Measurements from ENCODE around the gene IDH3A. TPM values are rescaled to one million over a fixed set of nuclear protein-coding genes. Genes with fewer than 3 reads are reported as not detected.

Gene IDH3A
- total RNA-seq, 1 experiment from 2014 or later = 67.3 TPM

DNA sequence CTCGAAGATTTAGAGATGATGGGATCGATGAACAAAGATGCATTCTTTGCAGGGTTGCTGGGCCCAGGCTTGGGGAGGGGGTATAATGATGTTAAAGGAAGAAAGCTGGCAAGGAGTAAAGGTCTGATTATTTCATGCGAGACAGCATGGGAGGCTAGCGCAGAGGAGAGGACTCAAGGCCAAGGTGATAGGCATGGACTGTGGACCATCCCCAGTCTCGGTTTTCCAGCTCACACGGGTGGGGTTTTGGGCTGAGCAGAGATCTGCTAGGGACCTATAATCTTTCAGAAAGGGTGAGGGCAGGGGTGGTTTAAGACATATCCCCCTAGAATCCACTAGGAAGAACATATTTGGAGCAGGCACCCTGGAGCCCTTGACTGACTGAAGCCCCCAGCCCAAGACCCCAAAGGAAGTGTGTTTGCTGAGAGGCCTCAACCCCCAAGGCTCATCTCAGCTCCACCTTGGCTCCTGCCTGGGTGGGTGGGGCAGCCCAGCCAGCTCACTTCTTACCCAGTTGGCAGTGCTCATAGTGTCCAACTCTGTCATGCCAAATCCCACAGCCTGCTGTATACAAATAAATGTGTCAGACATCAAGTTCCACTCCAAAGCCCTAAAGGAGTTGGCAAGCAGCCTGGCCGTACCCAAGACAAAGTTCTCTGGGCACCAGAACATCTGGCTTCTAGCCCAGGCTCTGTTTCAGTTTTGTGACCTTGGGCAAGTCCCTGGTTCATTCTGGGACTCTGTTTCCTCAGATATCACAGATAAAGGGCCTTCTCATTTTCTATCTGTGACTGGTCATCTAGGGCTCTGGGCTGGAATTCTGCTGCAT, 67.3 kb downstream of the IDH3A start:
- POLR2A ChIA-PET = no interaction called here
- H3K27me3 Mint-ChIP-seq (ENCODE audit: insufficient read depth, unreplicated experiment) = peaks cover 3% of the 10 kb centered on the region
- no peaks in the 10 kb centered on the region for H3K4me1 ChIP-seq
- H3K36me3 ChIP-seq (ENCODE audit: control insufficient read depth, insufficient read depth, low read length) = no peaks in the 10 kb centered on the region
- TF ChIP-seq, protein P1, sequence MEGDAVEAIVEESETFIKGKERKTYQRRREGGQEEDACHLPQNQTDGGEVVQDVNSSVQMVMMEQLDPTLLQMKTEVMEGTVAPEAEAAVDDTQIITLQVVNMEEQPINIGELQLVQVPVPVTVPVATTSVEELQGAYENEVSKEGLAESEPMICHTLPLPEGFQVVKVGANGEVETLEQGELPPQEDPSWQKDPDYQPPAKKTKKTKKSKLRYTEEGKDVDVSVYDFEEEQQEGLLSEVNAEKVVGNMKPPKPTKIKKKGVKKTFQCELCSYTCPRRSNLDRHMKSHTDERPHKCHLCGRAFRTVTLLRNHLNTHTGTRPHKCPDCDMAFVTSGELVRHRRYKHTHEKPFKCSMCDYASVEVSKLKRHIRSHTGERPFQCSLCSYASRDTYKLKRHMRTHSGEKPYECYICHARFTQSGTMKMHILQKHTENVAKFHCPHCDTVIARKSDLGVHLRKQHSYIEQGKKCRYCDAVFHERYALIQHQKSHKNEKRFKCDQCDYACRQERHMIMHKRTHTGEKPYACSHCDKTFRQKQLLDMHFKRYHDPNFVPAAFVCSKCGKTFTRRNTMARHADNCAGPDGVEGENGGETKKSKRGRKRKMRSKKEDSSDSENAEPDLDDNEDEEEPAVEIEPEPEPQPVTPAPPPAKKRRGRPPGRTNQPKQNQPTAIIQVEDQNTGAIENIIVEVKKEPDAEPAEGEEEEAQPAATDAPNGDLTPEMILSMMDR (IDR thresholded peaks at IDR 0.05; ENCODE audit: insufficient read depth in 1 of 2, low read depth in 1 of 2, low read length in 1 of 2, severe bottlenecking in 1 of 2, unreplicated experiment in 1 of 2) = no peak
- H3K9me3 ChIP-seq = no peaks in the 10 kb centered on the region
- H3K4me3 Mint-ChIP-seq (ENCODE audit: unreplicated experiment) = no peak overlapping the region
- H3K9me3 Mint-ChIP-seq (ENCODE audit: unreplicated experiment) = no peaks in the 10 kb centered on the region
- H3K4me1 Mint-ChIP-seq (ENCODE audit: low read depth, unreplicated experiment) = no peaks in the 10 kb centered on the region
- H3K36me3 Mint-ChIP-seq (ENCODE audit: insufficient read depth, unreplicated experiment) = no peaks in the 10 kb centered on the region
- H3K27me3 ChIP-seq (replicated peaks; ENCODE audit: control insufficient read depth, insufficient read depth, low read length) = no peaks in the 10 kb centered on the region
- DNase-seq = no peak
- H3K27ac Mint-ChIP-seq (ENCODE audit: unreplicated experiment) = no peak overlapping the region
- no peak overlapping the region for H3K4me3 ChIP-seq (ENCODE audit: low read depth, low read length)
- intact Hi-C loops (cut with micrococcal nuclease; ENCODE audit: unreplicated experiment) = no loop called here
- BruUV-seq (replicated peaks) = no TSS peak
- CTCF ChIA-PET = no interaction called here

DNA sequence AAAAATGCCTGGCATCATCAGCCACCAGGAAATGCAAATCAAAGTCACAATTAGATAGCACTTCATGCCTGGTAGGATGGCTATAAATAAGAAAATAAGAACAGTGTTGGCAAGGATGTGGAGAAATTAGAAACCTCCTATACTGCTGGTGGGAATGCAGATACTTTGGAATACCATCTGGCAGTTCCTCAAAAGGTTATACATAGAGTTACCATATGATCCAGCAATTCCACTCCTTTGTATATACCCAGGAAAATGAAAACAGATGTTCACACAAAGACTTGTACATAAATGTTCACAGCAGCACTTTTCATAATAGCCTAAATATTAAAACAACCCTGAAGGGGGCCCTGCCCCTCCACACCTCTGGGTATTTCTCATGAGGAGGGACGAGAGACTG, 71.6 kb downstream of the IDH3A start:
- ChIA-PET POLR2A (no interaction called here), CTCF (no interaction called here)
- BruUV-seq (replicated peaks) = no TSS peak
- Mint-ChIP-seq H3K27me3 (ENCODE audit: insufficient read depth, unreplicated experiment) (peaks cover 3% of the 10 kb centered on the region), H3K9me3 (ENCODE audit: unreplicated experiment) (peaks cover 1% of the 10 kb centered on the region), H3K4me1 (ENCODE audit: low read depth, unreplicated experiment) (no peaks in the 10 kb centered on the region), H3K27ac (ENCODE audit: unreplicated experiment) (no peak overlapping the region), H3K4me3 (ENCODE audit: unreplicated experiment) (no peak overlapping the region), H3K36me3 (ENCODE audit: insufficient read depth, unreplicated experiment) (no peaks in the 10 kb centered on the region)
- intact Hi-C loops (cut with micrococcal nuclease; ENCODE audit: unreplicated experiment) = no loop called here
- H3K4me3 ChIP-seq (ENCODE audit: low read depth, low read length) = no peak overlapping the region
- no peaks in the 10 kb centered on the region for H3K4me1 ChIP-seq
- H3K9me3 ChIP-seq = peaks cover 7% of the 10 kb centered on the region; the same call in 1 of the 2 replicates
- no peaks in the 10 kb centered on the region for H3K27me3 ChIP-seq (replicated peaks; ENCODE audit: control insufficient read depth, insufficient read depth, low read length)
- TF ChIP-seq, protein P1 (IDR thresholded peaks at IDR 0.05; ENCODE audit: insufficient read depth in 1 of 2, low read depth in 1 of 2, low read length in 1 of 2, severe bottlenecking in 1 of 2, unreplicated experiment in 1 of 2) = no peak
- DNase-seq = no peak
- H3K36me3 ChIP-seq (ENCODE audit: control insufficient read depth, insufficient read depth, low read length) = no peaks in the 10 kb centered on the region

Other genes with a start within 250 kb of the IDH3A start
- gene TBC1D2B, start 71.7 kb upstream of the IDH3A start, total RNA-seq (2022) = 18.3 and 19.1 TPM in 2 replicates
- gene SH2D7, start 56.8 kb upstream of the IDH3A start, total RNA-seq (2022) = not detected in 2 replicates
- gene CIB2, start 17.9 kb upstream of the IDH3A start, total RNA-seq (2022) = 0.67 and 0.75 TPM in 2 replicates
- not detected in 2 replicates for gene ACSBG1, start 85.2 kb downstream of the IDH3A start, total RNA-seq (2022)
- 0.91 and 1.1 TPM in 2 replicates for gene DNAJA4, start 115.2 kb downstream of the IDH3A start, total RNA-seq (2022)
- gene SKIC8, start 150.2 kb downstream of the IDH3A start, total RNA-seq (2022) = 45.7 and 51.5 TPM in 2 replicates
- 113 and 116 TPM in 2 replicates for gene CRABP1, start 191.0 kb downstream of the IDH3A start, total RNA-seq (2022)